ENCODE results near the gene IPO11.

The IPO11 gene

GRCh38 chr5:62412549-62413329 is at the start of gene IPO11:
IPO11 (plus strand) TSS chr5:62412763; CDS start chr5:62437280, 24,517 bp downstream.
- DNase-seq (ENCODE audit: low read depth in 2 of 2) = peak; percentile 98

- DNase-seq (ENCODE audit: low read depth in 2 of 2) = no peak
These were observed 43.5 kb upstream of the IPO11 start for GRCh38 chr5:62369039-62369438.

GRCh38 chr5:62371409-62371808 is 41.2 kb upstream of the IPO11 start:
- no peak for DNase-seq (ENCODE audit: low read depth in 2 of 2)

- DNase-seq (ENCODE audit: low read depth in 2 of 2) = no peak
These were observed 40.0 kb upstream of the IPO11 start for GRCh38 chr5:62372600-62372999.

GRCh38 chr5:62373382-62373781 is 39.2 kb upstream of the IPO11 start:
- DNase-seq (ENCODE audit: low read depth in 2 of 2) = no peak

GRCh38 chr5:62374090-62374489 is 38.5 kb upstream of the IPO11 start:
- no peak for DNase-seq (ENCODE audit: low read depth in 2 of 2)

- no peak for DNase-seq (ENCODE audit: low read depth in 2 of 2)
These were observed 36.9 kb upstream of the IPO11 start for GRCh38 chr5:62375627-62376026.

GRCh38 chr5:62376064-62376463 is 36.5 kb upstream of the IPO11 start:
- no peak for DNase-seq (ENCODE audit: low read depth in 2 of 2)

- DNase-seq (ENCODE audit: low read depth in 2 of 2) = no peak
These were observed 27.4 kb upstream of the IPO11 start for GRCh38 chr5:62385131-62385530.

- no peak for DNase-seq (ENCODE audit: low read depth in 2 of 2)
These were observed 26.7 kb upstream of the IPO11 start for GRCh38 chr5:62385816-62386400.

- DNase-seq (ENCODE audit: low read depth in 2 of 2) = no peak
These were observed 25.7 kb upstream of the IPO11 start for GRCh38 chr5:62386824-62387223.

- no peak for DNase-seq (ENCODE audit: low read depth in 2 of 2)
These were observed 17.2 kb upstream of the IPO11 start for GRCh38 chr5:62395210-62395950.

GRCh38 chr5:62403411-62404250 is 8.9 kb upstream of the IPO11 start, which contains the start of gene DIMT1:
DIMT1 (minus strand) TSS chr5:62403905; CDS start chr5:62403772, 133 bp downstream.
- DNase-seq (ENCODE audit: low read depth in 2 of 2) = peak; percentile 92

- no peak for DNase-seq (ENCODE audit: low read depth in 2 of 2)
These were observed 1.1 kb downstream of the IPO11 start for GRCh38 chr5:62413711-62414110.

- no peak for DNase-seq (ENCODE audit: low read depth in 2 of 2)
These were observed 6.0 kb downstream of the IPO11 start for GRCh38 chr5:62418462-62419076.

GRCh38 chr5:62419609-62420008 is 7.0 kb downstream of the IPO11 start:
- no peak for DNase-seq (ENCODE audit: low read depth in 2 of 2)

- no peak for DNase-seq (ENCODE audit: low read depth in 2 of 2)
These were observed 8.9 kb downstream of the IPO11 start for GRCh38 chr5:62421414-62421813.

GRCh38 chr5:62424763-62425162 is 12.2 kb downstream of the IPO11 start:
- no peak for DNase-seq (ENCODE audit: low read depth in 2 of 2)

GRCh38 chr5:62431735-62432620 is 19.4 kb downstream of the IPO11 start:
- DNase-seq (ENCODE audit: low read depth in 2 of 2) = no peak

GRCh38 chr5:62432621-62433064 is 20.1 kb downstream of the IPO11 start:
- no peak for DNase-seq (ENCODE audit: low read depth in 2 of 2)
